ENCODE results near the gene ABHD5.

ABHD5 gene

GRCh38 chr3:43770426-43771103 lies 79.8 kb downstream of the ABHD5 start:
- no peak for DNase-seq (ENCODE audit: low read depth)
- no peak overlapping the region for H3K4me3 ChIP-seq (ENCODE audit: low read length)
- TF ChIP-seq, protein P1, sequence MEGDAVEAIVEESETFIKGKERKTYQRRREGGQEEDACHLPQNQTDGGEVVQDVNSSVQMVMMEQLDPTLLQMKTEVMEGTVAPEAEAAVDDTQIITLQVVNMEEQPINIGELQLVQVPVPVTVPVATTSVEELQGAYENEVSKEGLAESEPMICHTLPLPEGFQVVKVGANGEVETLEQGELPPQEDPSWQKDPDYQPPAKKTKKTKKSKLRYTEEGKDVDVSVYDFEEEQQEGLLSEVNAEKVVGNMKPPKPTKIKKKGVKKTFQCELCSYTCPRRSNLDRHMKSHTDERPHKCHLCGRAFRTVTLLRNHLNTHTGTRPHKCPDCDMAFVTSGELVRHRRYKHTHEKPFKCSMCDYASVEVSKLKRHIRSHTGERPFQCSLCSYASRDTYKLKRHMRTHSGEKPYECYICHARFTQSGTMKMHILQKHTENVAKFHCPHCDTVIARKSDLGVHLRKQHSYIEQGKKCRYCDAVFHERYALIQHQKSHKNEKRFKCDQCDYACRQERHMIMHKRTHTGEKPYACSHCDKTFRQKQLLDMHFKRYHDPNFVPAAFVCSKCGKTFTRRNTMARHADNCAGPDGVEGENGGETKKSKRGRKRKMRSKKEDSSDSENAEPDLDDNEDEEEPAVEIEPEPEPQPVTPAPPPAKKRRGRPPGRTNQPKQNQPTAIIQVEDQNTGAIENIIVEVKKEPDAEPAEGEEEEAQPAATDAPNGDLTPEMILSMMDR (conservative IDR thresholded peaks at IDR 0.05; ENCODE audit: low read depth, low read length) = no peak

GRCh38 chr3:43771610-43772009 lies 80.9 kb downstream of the ABHD5 start:
- no peak overlapping the region for H3K4me3 ChIP-seq (ENCODE audit: low read length)
- TF ChIP-seq, protein P1 (conservative IDR thresholded peaks at IDR 0.05; ENCODE audit: low read depth, low read length) = no peak
- no peak for DNase-seq (ENCODE audit: low read depth)

DNA sequence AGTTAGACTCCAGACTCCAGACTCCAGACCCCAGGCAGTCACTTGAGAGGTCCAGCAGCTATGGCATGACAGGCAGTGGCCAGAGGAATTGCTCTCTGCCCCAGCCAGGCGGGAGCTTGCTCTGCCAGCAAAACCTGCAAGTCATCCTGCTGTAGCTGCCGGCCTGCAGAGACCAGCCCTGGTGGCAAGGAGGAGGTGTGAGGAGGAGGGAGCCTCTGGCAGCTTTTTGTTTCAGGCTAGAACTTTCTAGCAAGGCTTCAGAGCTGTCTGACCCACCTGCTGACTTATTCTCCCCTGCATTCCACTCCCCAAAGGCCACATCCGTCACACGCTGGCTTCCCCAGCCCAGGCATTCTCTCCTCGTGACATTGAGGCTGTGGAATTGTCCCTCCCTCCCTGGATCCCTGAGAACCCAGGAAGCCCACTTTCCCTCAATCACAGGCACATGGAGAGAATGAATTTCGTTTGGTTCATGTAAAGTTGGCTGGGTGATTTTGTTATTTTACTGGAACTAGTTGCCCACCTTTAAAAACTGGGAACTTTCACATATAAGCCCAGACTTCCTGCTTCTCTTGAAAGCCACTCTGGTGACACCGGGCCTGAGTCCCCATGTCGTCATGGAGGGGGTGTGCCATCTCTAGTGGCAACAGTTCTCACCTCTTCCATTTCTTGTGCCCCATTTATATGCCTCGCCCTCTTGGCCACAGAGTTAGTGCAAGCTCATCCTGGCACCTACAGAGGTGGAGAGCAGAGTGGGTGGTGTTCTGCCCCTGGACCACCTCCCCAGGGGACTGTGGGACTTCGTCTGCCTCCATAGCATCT lies 82.7 kb downstream of the ABHD5 start:
- no peak for DNase-seq (ENCODE audit: low read depth)
- TF ChIP-seq, protein P1 (conservative IDR thresholded peaks at IDR 0.05; ENCODE audit: low read depth, low read length) = no peak
- no peak overlapping the region for H3K4me3 ChIP-seq (ENCODE audit: low read length)

- TF ChIP-seq, protein P1 (conservative IDR thresholded peaks at IDR 0.05; ENCODE audit: low read depth, low read length) = no peak
- no peak overlapping the region for H3K4me3 ChIP-seq (ENCODE audit: low read length)
- DNase-seq (ENCODE audit: low read depth) = no peak
These were observed 84.1 kb downstream of the ABHD5 start for GRCh38 chr3:43774799-43775198.

DNA sequence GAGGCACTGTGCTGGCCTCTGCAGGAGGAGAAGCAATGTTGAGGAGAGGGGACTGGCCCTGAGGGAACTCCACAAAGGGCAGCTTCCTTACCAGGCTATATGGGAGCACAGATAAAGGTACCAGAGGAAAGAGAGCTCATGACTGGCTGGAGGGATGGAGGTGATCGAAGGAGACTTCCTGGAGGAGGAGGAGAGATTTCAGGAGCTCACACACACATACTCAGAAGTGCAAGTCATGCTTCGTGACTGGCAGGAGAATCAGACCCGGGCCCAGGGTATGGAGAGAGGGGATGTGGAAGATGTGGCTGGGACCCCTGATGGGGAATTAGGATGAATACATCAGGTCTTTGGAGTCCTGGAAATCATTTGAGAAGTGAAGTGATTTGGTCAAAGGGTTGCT lies 85.4 kb downstream of the ABHD5 start:
- H3K4me3 ChIP-seq (ENCODE audit: low read length) = no peak overlapping the region
- TF ChIP-seq, protein P1 (conservative IDR thresholded peaks at IDR 0.05; ENCODE audit: low read depth, low read length) = no peak
- no peak for DNase-seq (ENCODE audit: low read depth)

DNA sequence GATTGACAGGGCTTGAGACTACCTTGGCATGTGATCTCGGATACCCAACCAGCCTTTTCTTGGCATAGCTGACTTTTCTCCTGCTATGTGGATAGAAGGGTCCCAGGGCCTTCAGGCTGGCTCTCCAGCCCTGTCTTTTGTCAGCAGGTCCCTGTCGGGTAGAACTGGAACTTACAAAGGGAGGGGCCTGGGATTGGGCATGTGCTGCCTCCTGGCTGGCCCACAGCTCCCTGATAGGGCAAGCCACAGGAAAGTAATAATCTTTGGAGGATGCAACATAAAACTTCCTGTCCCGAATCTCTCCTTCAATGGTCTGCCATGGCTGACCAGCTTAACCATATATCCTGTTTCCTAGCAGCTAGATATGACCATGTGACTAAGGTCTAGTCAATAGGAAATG lies 89.1 kb downstream of the ABHD5 start:
- TF ChIP-seq, protein P1 (conservative IDR thresholded peaks at IDR 0.05; ENCODE audit: low read depth, low read length) = no peak
- DNase-seq (ENCODE audit: low read depth) = no peak
- no peak overlapping the region for H3K4me3 ChIP-seq (ENCODE audit: low read length)

DNA sequence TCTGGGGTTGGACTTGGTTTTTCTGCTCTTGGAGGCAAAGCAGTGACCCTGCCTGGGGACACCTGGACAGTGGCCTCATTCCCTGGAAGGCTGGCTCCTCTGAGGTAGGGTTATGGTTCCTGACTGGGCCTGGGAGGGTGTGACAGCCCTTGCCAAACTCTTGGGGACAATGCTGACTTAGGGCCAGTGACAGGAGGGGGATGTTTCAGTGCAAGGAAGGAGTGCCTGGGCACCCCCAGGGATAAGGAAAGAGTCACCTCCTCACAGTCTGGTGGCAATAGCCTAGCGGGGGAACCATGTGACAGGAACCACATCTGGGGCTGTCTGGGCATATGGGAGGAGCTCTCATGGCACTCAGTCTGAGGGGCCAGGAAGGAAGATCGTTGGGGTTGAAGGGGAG lies 91.8 kb downstream of the ABHD5 start:
- TF ChIP-seq, protein P1 (conservative IDR thresholded peaks at IDR 0.05; ENCODE audit: low read depth, low read length) = no peak
- H3K4me3 ChIP-seq (ENCODE audit: low read length) = no peak overlapping the region
- DNase-seq (ENCODE audit: low read depth) = no peak
